PC-3 (cell line): ENCODE measurements around the gene FARS2. TPM values are rescaled to one million over a fixed set of nuclear protein-coding genes. Genes with fewer than 3 reads are reported as not detected.

Experiments
- ATAC-seq: fragments of 200-7000 bp; cut with Tn5 transposase; 2 replicates; pipeline ENCODE4 v1.9.1; 2020; ENCODE audit warnings: mild to moderate bottlenecking, moderate library complexity
- BruUV-seq: library from RNA; stranded (reverse); fragments of 400-500 nt; replicated peaks from 2 replicates; lab custom pipeline; 2021; lab: Mats Ljungman, UMichigan
- CTCF ChIA-PET: fragments of 300-600 bp; sonication (Branson Sonifier 250); formaldehyde crosslinking; loops from one replicate; lab custom pipeline; 2022; ENCODE audit warnings: antibody characterized with exemption; lab: Charles Lee
- POLR2A ChIA-PET: fragments of 300-600 bp; sonication (Branson Sonifier 250); formaldehyde crosslinking; loops from one replicate; lab custom pipeline; 2022; ENCODE audit warnings: antibody characterized with exemption; ENCODE audit not compliant: unreplicated experiment; lab: Charles Lee
- DNase-seq: peaks from one replicate; pipeline ENCODE4 v3.0.0-alpha.2; 2015
- H2AFZ ChIP-seq: fragments of 300-600 bp; sonication (generic); 2 replicates; pipeline ENCODE4 v1.6.0; 2016; ENCODE audit warnings: antibody characterized with exemption, low read length
- H3F3A ChIP-seq: fragments of 300-600 bp; sonication (generic); one replicate; pipeline ENCODE4 v1.6.0; 2017; ENCODE audit warnings: antibody characterized with exemption, low read length, control low read depth, mild to moderate bottlenecking; ENCODE audit not compliant: unreplicated experiment
- H3K27ac ChIP-seq: fragments of 300-600 bp; sonication (generic); 2 replicates; pipeline ENCODE4 v1.5.1; 2016; ENCODE audit warnings: mild to moderate bottlenecking, low read length
- H3K27me3 ChIP-seq: fragments of 300-600 bp; sonication (generic); 2 replicates; pipeline ENCODE4 v1.6.1; 2016; ENCODE audit warnings: low read length, mixed read lengths
- H3K36me3 ChIP-seq: fragments of 300-600 bp; sonication (generic); 2 replicates; pipeline ENCODE4 v1.6.1; 2016; ENCODE audit warnings: low read depth, mixed run types, low read length, mixed read lengths
- H3K4me1 ChIP-seq: fragments of 300-600 bp; sonication (generic); 2 replicates; pipeline ENCODE4 v1.5.1; 2016; ENCODE audit warnings: low read length; ENCODE audit not compliant: insufficient read depth
- H3K4me2 ChIP-seq: fragments of 300-600 bp; sonication (generic); 2 replicates; pipeline ENCODE4 v1.6.0; 2016; ENCODE audit warnings: low read length
- H3K4me3 ChIP-seq: fragments of 300-600 bp; sonication (generic); 2 replicates; pipeline ENCODE4 v1.5.1; 2016; ENCODE audit warnings: mild to moderate bottlenecking, low read length, mixed read lengths
- H3K79me2 ChIP-seq: fragments of 300-600 bp; sonication (generic); 2 replicates; pipeline ENCODE4 v1.6.1; 2017; ENCODE audit warnings: low read length, mixed read lengths
- H3K9ac ChIP-seq: fragments of 300-600 bp; sonication (generic); 2 replicates; pipeline ENCODE4 v1.6.0; 2016; ENCODE audit warnings: mild to moderate bottlenecking, low read length
- H3K9me2 ChIP-seq: fragments of 300-600 bp; sonication (generic); replicated peaks from 2 replicates; pipeline ENCODE4 v1.6.1; 2016; ENCODE audit warnings: mixed run types, low read length, mixed read lengths
- H3K9me3 ChIP-seq: fragments of 300-600 bp; sonication (generic); 2 replicates; pipeline ENCODE4 v1.6.1; 2016; ENCODE audit warnings: low read length, mixed read lengths
- H4K20me1 ChIP-seq: fragments of 300-600 bp; sonication (generic); 2 replicates; pipeline ENCODE4 v1.6.1; 2016; ENCODE audit warnings: low read length, mixed read lengths
- EZH2 ChIP-seq: fragments of 300-600 bp; sonication (generic); IDR thresholded peaks from one replicate; pipeline ENCODE4 v1.6.1; 2017; ENCODE audit warnings: antibody characterized with exemption, mild to moderate bottlenecking, low read length; ENCODE audit not compliant: unreplicated experiment
- EZH2phosphoT487 ChIP-seq: fragments of 300-600 bp; sonication (generic); IDR thresholded peaks from 2 replicates; pipeline ENCODE4 v1.6.1; 2018; ENCODE audit warnings: mild to moderate bottlenecking, antibody characterized with exemption, low read length, borderline replicate concordance
- intact Hi-C: fragments of 100-400 bp; cut with micrococcal nuclease; formaldehyde crosslinking; loops from 2 replicates; pipeline ENCODE4 v1.9.0; 2023
- total RNA-seq: library from RNA; depleted of rRNA; stranded (reverse); fragments of >200 nt; gene quantifications from 2 replicates; pipeline ENCODE4 v1.2.3, GENCODE V29; 2014
- TF ChIP-seq, protein P1 (sequence below): fragments of 300-600 bp; sonication (generic); conservative IDR thresholded peaks from 2 replicates; pipeline ENCODE4 v1.5.1; 2017; ENCODE audit warnings: antibody characterized with exemption, low read depth, mild to moderate bottlenecking, low read length

FARS2 gene
- total RNA-seq, 1 experiment from 2014 or later, result 23.0 TPM

DNA sequence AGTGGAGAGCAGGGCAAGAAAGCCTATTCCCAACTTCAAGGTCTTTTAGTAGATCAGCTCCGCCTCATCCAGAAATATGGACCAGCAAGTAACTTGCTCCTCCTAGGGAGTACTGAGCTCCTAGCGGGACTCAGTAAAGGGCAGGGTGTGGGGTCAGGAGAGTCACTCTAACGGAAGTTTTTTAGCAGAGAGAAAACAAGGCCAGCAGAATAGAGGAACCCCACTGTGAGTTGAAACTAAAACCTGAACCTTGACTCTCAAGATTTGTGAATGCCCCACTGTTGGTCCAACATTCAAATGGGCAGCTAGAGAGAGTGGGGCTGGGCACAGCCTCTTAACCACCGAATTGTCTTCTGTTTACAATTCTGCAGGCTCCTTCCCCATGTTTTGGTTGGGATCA lies 244.8 kb downstream of the FARS2 start:
- CTCF ChIA-PET, result no interaction called here
- H3K4me1 ChIP-seq, result peaks cover 3% of the 10 kb centered on the region
- no peak overlapping the region for H2AFZ ChIP-seq
- H3F3A ChIP-seq, result no peaks in the 10 kb centered on the region
- DNase-seq, result no peak
- no peak overlapping the region for H3K9ac ChIP-seq
- H3K4me2 ChIP-seq, result no peak overlapping the region
- no peaks in the 10 kb centered on the region for H3K79me2 ChIP-seq
- H3K36me3 ChIP-seq, result no peaks in the 10 kb centered on the region
- TF ChIP-seq EZH2phosphoT487 (no peak), EZH2 (no peak)
- TF ChIP-seq, protein P1, sequence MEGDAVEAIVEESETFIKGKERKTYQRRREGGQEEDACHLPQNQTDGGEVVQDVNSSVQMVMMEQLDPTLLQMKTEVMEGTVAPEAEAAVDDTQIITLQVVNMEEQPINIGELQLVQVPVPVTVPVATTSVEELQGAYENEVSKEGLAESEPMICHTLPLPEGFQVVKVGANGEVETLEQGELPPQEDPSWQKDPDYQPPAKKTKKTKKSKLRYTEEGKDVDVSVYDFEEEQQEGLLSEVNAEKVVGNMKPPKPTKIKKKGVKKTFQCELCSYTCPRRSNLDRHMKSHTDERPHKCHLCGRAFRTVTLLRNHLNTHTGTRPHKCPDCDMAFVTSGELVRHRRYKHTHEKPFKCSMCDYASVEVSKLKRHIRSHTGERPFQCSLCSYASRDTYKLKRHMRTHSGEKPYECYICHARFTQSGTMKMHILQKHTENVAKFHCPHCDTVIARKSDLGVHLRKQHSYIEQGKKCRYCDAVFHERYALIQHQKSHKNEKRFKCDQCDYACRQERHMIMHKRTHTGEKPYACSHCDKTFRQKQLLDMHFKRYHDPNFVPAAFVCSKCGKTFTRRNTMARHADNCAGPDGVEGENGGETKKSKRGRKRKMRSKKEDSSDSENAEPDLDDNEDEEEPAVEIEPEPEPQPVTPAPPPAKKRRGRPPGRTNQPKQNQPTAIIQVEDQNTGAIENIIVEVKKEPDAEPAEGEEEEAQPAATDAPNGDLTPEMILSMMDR, result no peak
- H4K20me1 ChIP-seq, result no peaks in the 10 kb centered on the region
- POLR2A ChIA-PET, result no interaction called here
- no peak for ATAC-seq
- intact Hi-C loops, result no loop called here
- H3K9me3 ChIP-seq, result no peaks in the 10 kb centered on the region
- H3K9me2 ChIP-seq, result no peaks in the 10 kb centered on the region
- no peak overlapping the region for H3K27ac ChIP-seq
- H3K4me3 ChIP-seq, result no peak overlapping the region
- no peaks in the 10 kb centered on the region for H3K27me3 ChIP-seq
- no TSS peak for BruUV-seq

GRCh38 chr6:5506597-5506996 lies 245.3 kb downstream of the FARS2 start:
- POLR2A ChIA-PET, result no interaction called here

DNA sequence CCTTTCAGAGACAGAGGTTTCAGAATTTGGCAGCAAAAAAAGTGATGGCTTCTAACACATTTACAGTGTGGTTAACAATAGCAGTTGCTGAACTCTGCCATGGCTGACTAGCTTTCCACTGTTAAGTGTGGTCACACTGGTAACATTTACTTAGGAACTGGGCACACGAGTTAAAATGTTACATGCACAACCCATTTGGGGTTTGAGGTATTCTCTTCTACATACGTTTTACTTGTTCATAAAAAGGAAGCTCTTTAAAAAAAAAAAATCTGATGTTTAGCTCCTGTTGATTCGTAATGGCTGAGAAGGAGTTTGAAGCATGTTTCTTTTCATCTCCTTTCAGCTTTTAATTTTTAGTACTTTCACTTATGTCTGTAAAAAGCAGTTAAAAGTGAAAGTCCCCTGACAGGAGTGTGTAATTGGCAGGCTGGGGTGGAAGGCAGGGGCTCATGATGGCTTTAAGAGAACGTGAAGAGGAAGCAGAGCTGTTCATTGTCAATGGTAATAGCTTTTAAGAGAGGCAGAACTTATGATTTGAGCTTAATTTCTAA lies 245.9 kb downstream of the FARS2 start:
- TF ChIP-seq, protein P1, result no peak
- TF ChIP-seq EZH2phosphoT487, result no peak
- no peak for TF ChIP-seq EZH2
- Histone ChIP-seq H3K4me1 (peaks cover 13% of the 10 kb centered on the region), H3K27ac (no peak overlapping the region), H3K9ac (no peak overlapping the region), H2AFZ (no peak overlapping the region), H3K9me2 (no peaks in the 10 kb centered on the region), H3K36me3 (no peaks in the 10 kb centered on the region), H4K20me1 (no peaks in the 10 kb centered on the region), H3K27me3 (no peaks in the 10 kb centered on the region), H3K4me2 (no peak overlapping the region), H3K79me2 (no peaks in the 10 kb centered on the region), H3K9me3 (no peaks in the 10 kb centered on the region), H3F3A (no peaks in the 10 kb centered on the region), H3K4me3 (no peak overlapping the region)
- intact Hi-C loops, result no loop called here
- ATAC-seq, result no peak
- BruUV-seq, result no TSS peak
- ChIA-PET POLR2A (interaction anchor here (0.6 kb wide), 1 partner anchor 9 kb away, joined by 5 read pairs; no protein-coding TSS in a partner anchor), CTCF (no interaction called here)
- no peak for DNase-seq

More at GRCh38 chr6:5506597-5506996, 245.3 kb downstream of the FARS2 start:
- Histone ChIP-seq H3K9me3 (no peaks in the 10 kb centered on the region), H3K4me3 (no peak overlapping the region), H3K27ac (no peak overlapping the region), H3K9me2 (no peaks in the 10 kb centered on the region), H2AFZ (no peak overlapping the region), H3K4me1 (peaks cover 7% of the 10 kb centered on the region), H3K27me3 (no peaks in the 10 kb centered on the region), H3K36me3 (no peaks in the 10 kb centered on the region), H3F3A (no peaks in the 10 kb centered on the region), H3K4me2 (no peak overlapping the region), H3K9ac (no peak overlapping the region), H4K20me1 (no peaks in the 10 kb centered on the region), H3K79me2 (no peaks in the 10 kb centered on the region)
- TF ChIP-seq EZH2 (no peak), EZH2phosphoT487 (no peak)
- TF ChIP-seq, protein P1, result no peak
- intact Hi-C loops, result no loop called here
- no TSS peak for BruUV-seq
- no peak for ATAC-seq
- no peak for DNase-seq
- CTCF ChIA-PET, result no interaction called here
